ENCODE results near the gene BTNL3. TPM values are rescaled to one million over a fixed set of nuclear protein-coding genes. Genes with fewer than 3 reads are reported as not detected.

BTNL3 gene
- total and polyA plus RNA-seq, 10 donors = 0.09 to 2.4 (median 0.53) TPM; not detected in 2

GRCh38 chr5:180960209-180960608 lies 28.4 kb upstream of the BTNL3 start:
- DNase-seq = no peak
- 10 to 50% (median 34%) methylated on average over 2 to 3 of the region's 3 CpGs for WGBS, 5 donors
- no peak for TF ChIP-seq CTCF (IDR thresholded peaks at IDR 0.05 in 8 of 11, conservative IDR thresholded peaks at IDR 0.05 in 3 of 11)
- no peak for TF ChIP-seq POLR2A (IDR thresholded peaks at IDR 0.05)
- no peak for TF ChIP-seq POLR2AphosphoS5 (IDR thresholded peaks at IDR 0.05)
- H3K27ac ChIP-seq = no peak overlapping the region
- H3K4me1 ChIP-seq = no peaks in the 10 kb centered on the region
- H3K4me3 ChIP-seq = no peak overlapping the region
- intact Hi-C loops (cut with DNase I; ENCODE audit: low total_unique reads) = no loop called here
- H3K9me3 ChIP-seq = no peaks in the 10 kb centered on the region
- H3K27me3 ChIP-seq (replicated peaks in 1 of 7) = no peaks in the 10 kb centered on the region
- H3K36me3 ChIP-seq = no peaks in the 10 kb centered on the region

GRCh38 chr5:180969406-180969805 lies 19.2 kb upstream of the BTNL3 start:
- Histone ChIP-seq H3K4me1 (no peaks in the 10 kb centered on the region), H3K27ac (no peak overlapping the region), H3K4me3 (no peak overlapping the region), H3K9me3 (peaks cover 0 to 8% (median 0%) of the 10 kb centered on the region in 8 donors), H3K36me3 (no peaks in the 10 kb centered on the region), H3K27me3 (replicated peaks in 1 of 7) (no peaks in the 10 kb centered on the region)
- TF ChIP-seq POLR2AphosphoS5 (IDR thresholded peaks at IDR 0.05) = no peak
- no peak for TF ChIP-seq CTCF (IDR thresholded peaks at IDR 0.05 in 8 of 11, conservative IDR thresholded peaks at IDR 0.05 in 3 of 11)
- no peak for TF ChIP-seq POLR2A (IDR thresholded peaks at IDR 0.05)
- 81 to 100% (median 95%) methylated on average over 3 to 23 of the region's 23 CpGs for WGBS, 5 donors
- intact Hi-C loops (cut with DNase I; ENCODE audit: low total_unique reads) = no loop called here
- no peak for DNase-seq

GRCh38 chr5:180970336-180970735 lies 18.3 kb upstream of the BTNL3 start:
- no peaks in the 10 kb centered on the region for H3K36me3 ChIP-seq
- H3K27ac ChIP-seq = no peak overlapping the region
- 95 to 98% (median 96%) methylated on average over 18 to 31 of the region's 31 CpGs for WGBS, 5 donors
- no peak for DNase-seq
- TF ChIP-seq POLR2A (IDR thresholded peaks at IDR 0.05) (no peak), CTCF (IDR thresholded peaks at IDR 0.05 in 8 of 11, conservative IDR thresholded peaks at IDR 0.05 in 3 of 11) (no peak), POLR2AphosphoS5 (IDR thresholded peaks at IDR 0.05) (no peak)
- no peaks in the 10 kb centered on the region for H3K27me3 ChIP-seq (replicated peaks in 1 of 7)
- H3K9me3 ChIP-seq = peaks cover 0 to 8% (median 0%) of the 10 kb centered on the region in 8 donors
- H3K4me3 ChIP-seq = no peak overlapping the region
- intact Hi-C loops (cut with DNase I; ENCODE audit: low total_unique reads) = no loop called here
- no peaks in the 10 kb centered on the region for H3K4me1 ChIP-seq

- 74 to 87% (median 80%) methylated on average over 4 of the region's 4 CpGs for WGBS, 5 donors
- peaks cover 0 to 8% (median 0%) of the 10 kb centered on the region in 8 donors for H3K9me3 ChIP-seq
- no peaks in the 10 kb centered on the region for H3K36me3 ChIP-seq
- no peak for TF ChIP-seq CTCF (IDR thresholded peaks at IDR 0.05 in 8 of 11, conservative IDR thresholded peaks at IDR 0.05 in 3 of 11)
- no peak for TF ChIP-seq POLR2A (IDR thresholded peaks at IDR 0.05)
- no peak for TF ChIP-seq POLR2AphosphoS5 (IDR thresholded peaks at IDR 0.05)
- H3K27ac ChIP-seq = no peak overlapping the region
- no peak for DNase-seq
- H3K4me1 ChIP-seq = no peaks in the 10 kb centered on the region
- intact Hi-C loops (cut with DNase I; ENCODE audit: low total_unique reads) = no loop called here
- no peaks in the 10 kb centered on the region for H3K27me3 ChIP-seq (replicated peaks in 1 of 7)
- no peak overlapping the region for H3K4me3 ChIP-seq
These were observed 17.8 kb upstream of the BTNL3 start for GRCh38 chr5:180970875-180971274.
